ENCODE results near the gene THRA. TPM values are rescaled to one million over a fixed set of nuclear protein-coding genes. Genes with fewer than 3 reads are reported as not detected.

Gene THRA
- total RNA-seq, 1 experiment from 2014 or later, result 11.7 TPM

DNA sequence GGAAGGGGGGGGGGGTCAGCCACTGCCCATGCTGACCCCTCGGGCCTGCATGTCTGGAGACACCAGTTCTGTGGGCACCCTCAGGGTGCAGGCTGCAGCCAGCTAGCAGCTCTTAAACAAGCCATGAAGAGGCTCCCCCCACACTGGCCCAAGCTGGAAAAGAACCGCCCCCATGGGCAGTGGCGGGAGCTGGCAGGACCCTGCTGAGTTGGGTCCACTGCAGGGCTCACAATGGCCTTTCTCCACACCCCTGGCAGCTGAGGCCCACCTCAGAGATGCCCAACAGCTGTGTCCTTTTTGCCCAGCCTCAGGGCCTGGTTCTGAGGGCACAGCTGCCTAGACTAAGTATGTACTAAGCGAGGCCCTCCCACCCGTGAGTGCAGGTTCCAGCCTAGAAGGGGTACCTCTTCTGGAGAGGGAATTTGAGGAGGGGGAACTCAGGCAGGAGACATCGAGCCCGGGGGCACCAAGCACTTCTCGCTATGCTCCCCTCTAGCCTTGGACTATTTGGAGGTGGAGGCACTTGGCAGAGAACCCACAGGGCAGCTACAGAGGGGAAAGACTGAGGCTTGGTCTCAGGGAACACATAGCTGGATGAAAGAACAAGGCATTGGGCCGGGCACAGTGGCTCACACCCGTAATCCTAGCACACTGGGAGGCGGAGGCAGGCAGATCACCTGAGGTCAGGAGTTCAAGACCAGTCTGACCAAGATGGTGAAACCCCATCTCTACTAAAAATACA, 3.2 kb downstream of the THRA start:
- ATAC-seq, result no peak
- no peak overlapping the region for H3K4me3 ChIP-seq (ENCODE audit: low read depth in 2 of 2, low read length in 2 of 2)
- H3K36me3 ChIP-seq (ENCODE audit: control insufficient read depth, insufficient read depth, low read length), result no peaks in the 10 kb centered on the region
- TF ChIP-seq SIN3A (IDR thresholded peaks at IDR 0.05; ENCODE audit: borderline replicate concordance, insufficient read depth, low read depth, low read length) (no peak), CTCF (IDR thresholded peaks at IDR 0.05) (no peak), POLR2AphosphoS5 (IDR thresholded peaks at IDR 0.05; ENCODE audit: low read depth, low read length) (no peak), TCF7L2 (IDR thresholded peaks at IDR 0.05; ENCODE audit: low read depth, low read length) (no peak), REST (IDR thresholded peaks at IDR 0.05; ENCODE audit: insufficient read depth in 1 of 2, low read depth in 2 of 2, low read length in 1 of 2) (no peak)
- DNase-seq (ENCODE audit: low read depth, low spot score), result no peak
- no peaks in the 10 kb centered on the region for H3K9me3 ChIP-seq (ENCODE audit: control insufficient read depth, insufficient read depth, low read depth, low read length)
- peaks cover 54% of the 10 kb centered on the region for H3K4me1 ChIP-seq (ENCODE audit: control insufficient read depth, insufficient read depth, low read length)
- intact Hi-C loops (cut with micrococcal nuclease; ENCODE audit: unreplicated experiment), result no loop called here
- CTCF ChIA-PET, result interaction anchor here (0.6 to 2.0 kb wide), 4 partner anchors 9 to 568 kb away, joined by 4 to 17 read pairs (median 6); no protein-coding TSS in a partner anchor
- POLR2A ChIA-PET, result interaction anchor here (0.6 kb wide), 2 partner anchors 12 to 56 kb away, joined by 3 read pairs; partner anchors contain the start of genes MED24 and MSL1
- no peak overlapping the region for H3K27ac ChIP-seq (ENCODE audit: low read length)
- H3K27me3 ChIP-seq (ENCODE audit: control insufficient read depth, insufficient read depth, low read length), result no peaks in the 10 kb centered on the region
- in situ Hi-C loops (cut with HindIII; ENCODE audit: low pct_unique_long_range_greater_than_20kb, low sequenced_read_pairs), result no loop called here
- no TSS peak for BruUV-seq (replicated peaks)

- no peak for ATAC-seq
- H3K36me3 ChIP-seq (ENCODE audit: control insufficient read depth, insufficient read depth, low read length), result no peaks in the 10 kb centered on the region
- peak overlapping the region; percentile 78; the same call in 1 of the 2 replicates for H3K27ac ChIP-seq (ENCODE audit: low read length)
- no peaks in the 10 kb centered on the region for H3K27me3 ChIP-seq (ENCODE audit: control insufficient read depth, insufficient read depth, low read length)
- intact Hi-C loops (cut with micrococcal nuclease; ENCODE audit: unreplicated experiment), result no loop called here
- in situ Hi-C loops (cut with HindIII; ENCODE audit: low pct_unique_long_range_greater_than_20kb, low sequenced_read_pairs), result no loop called here
- POLR2A ChIA-PET, result no interaction called here
- no peak for DNase-seq (ENCODE audit: low read depth, low spot score)
- TF ChIP-seq REST (IDR thresholded peaks at IDR 0.05; ENCODE audit: insufficient read depth in 1 of 2, low read depth in 2 of 2, low read length in 1 of 2) (no peak), POLR2AphosphoS5 (IDR thresholded peaks at IDR 0.05; ENCODE audit: low read depth, low read length) (no peak), CTCF (IDR thresholded peaks at IDR 0.05) (no peak), SIN3A (IDR thresholded peaks at IDR 0.05; ENCODE audit: borderline replicate concordance, insufficient read depth, low read depth, low read length) (no peak)
- no TSS peak for BruUV-seq (replicated peaks)
- no peak overlapping the region for H3K4me3 ChIP-seq (ENCODE audit: low read depth in 2 of 2, low read length in 2 of 2)
- H3K4me1 ChIP-seq (ENCODE audit: control insufficient read depth, insufficient read depth, low read length), result peaks cover 69% of the 10 kb centered on the region
- H3K9me3 ChIP-seq (ENCODE audit: control insufficient read depth, insufficient read depth, low read depth, low read length), result no peaks in the 10 kb centered on the region
- CTCF ChIA-PET, result no interaction called here
Measured at GRCh38 chr17:40067710-40068109, 4.9 kb downstream of the THRA start.

Data from Panc1 (cell line).